HepG2 (cell line): Measurements from ENCODE around the gene SLC16A5. TPM values are rescaled to one million over a fixed set of nuclear protein-coding genes. Genes with fewer than 3 reads are reported as not detected.

ENCODE experiments used
- ATAC-seq: fragments of 200-7000 bp; cut with Tn5 transposase; 3 replicates; pipeline ENCODE4 v1.9.1; 2020; ENCODE audit warnings: mild to moderate bottlenecking, moderate library complexity
- BruUV-seq: library from RNA; stranded (reverse); fragments of 400-500 nt; replicated peaks from 2 replicates; lab custom pipeline; 2021; lab: Mats Ljungman, UMichigan
- CTCF ChIA-PET: fragments of 300-600 bp; formaldehyde crosslinking; extraction: SDS; loops from one replicate; lab custom pipeline; 2021; ENCODE audit warnings: low total read pairs, inconsistent platforms, low intra/inter-chr PET ratio; lab: Yijun Ruan, JAX
- POLR2A ChIA-PET: fragments of 350-600 bp; sonication (Branson Sonifier 250); formaldehyde crosslinking; loops from one replicate; lab custom pipeline; 2020; ENCODE audit warnings: antibody characterized with exemption, inconsistent platforms; lab: Yijun Ruan, JAX
- DNase-seq: peaks from one replicate; pipeline ENCODE4 v3.0.0-alpha.2; 2015; ENCODE audit warnings: low spot score
- FAIRE-seq: peaks from 3 replicates; lab custom pipeline; 2011; peaks lifted over from hg19 to GRCh38; lab: Jason Lieb, UNC
- H2AFZ ChIP-seq: one replicate; pipeline ENCODE4 v1.6.1; 2011; ENCODE audit warnings: low read length, inconsistent platforms
- H3K27ac ChIP-seq: fragments of 300-600 bp; 3 replicates; pipeline ENCODE4 v1.8.0; 2011; ENCODE audit warnings: mixed run types, mild to moderate bottlenecking, mixed read lengths, low read length, inconsistent platforms; ENCODE audit not compliant: insufficient read depth; ENCODE audit errors: extremely low read length
- H3K27me3 ChIP-seq, 2 experiments: fragments of 200-600 bp in 1 of 2; 2 replicates in 1 of 2; 3 replicates in 1 of 2; pipeline versions ENCODE4 v1.6.0 to v1.8.0; 2011; ENCODE audit warnings: low read length in 2 of 2, mild to moderate bottlenecking in 2 of 2, moderate library complexity in 2 of 2, inconsistent platforms in 1 of 2; ENCODE audit not compliant: insufficient read depth in 2 of 2, control insufficient read depth in 1 of 2
- H3K36me3 ChIP-seq, 2 experiments: fragments of 200-600 bp in 1 of 2; replicated peaks in 1 of 2; 2 replicates in 1 of 2; 3 replicates in 1 of 2; pipeline versions ENCODE4 v1.5.1 to v1.8.0; 2011; ENCODE audit warnings: low read length in 2 of 2, inconsistent platforms in 1 of 2; ENCODE audit not compliant: insufficient read depth in 2 of 2, control insufficient read depth in 1 of 2
- H3K4me1 ChIP-seq: 2 replicates; pipeline ENCODE4 v1.5.1; 2012; ENCODE audit warnings: low read length, inconsistent platforms; ENCODE audit not compliant: insufficient read depth
- H3K4me2 ChIP-seq: 2 replicates; pipeline ENCODE4 v1.6.0; 2011; ENCODE audit warnings: low read depth, low read length, inconsistent platforms
- H3K4me3 ChIP-seq, 3 experiments: fragments of 200-600 bp in 1 of 3; sonication (generic), shearing (Covaris generic) in 1 of 3; replicated peaks in 1 of 3; 2 replicates each; pipeline ENCODE4 v1.5.1; 2011 to 2016; ENCODE audit warnings: low read length in 3 of 3, inconsistent platforms in 2 of 3, low read depth in 2 of 3, mild to moderate bottlenecking in 2 of 3, control low read depth in 1 of 3, mixed read lengths in 1 of 3; ENCODE audit not compliant: insufficient read depth in 1 of 3
- H3K79me2 ChIP-seq: one replicate; pipeline ENCODE4 v1.6.1; 2011; ENCODE audit warnings: low read length, inconsistent platforms; ENCODE audit not compliant: insufficient read depth
- H3K9ac ChIP-seq: 2 replicates; pipeline ENCODE4 v1.6.0; 2011; ENCODE audit warnings: mild to moderate bottlenecking, low read depth, low read length, inconsistent platforms; ENCODE audit not compliant: insufficient read depth
- H3K9me3 ChIP-seq: 2 replicates; pipeline ENCODE4 v1.5.1; 2012; ENCODE audit warnings: mild to moderate bottlenecking, low read length
- H4K20me1 ChIP-seq: 2 replicates; pipeline ENCODE4 v1.6.0; 2011; ENCODE audit warnings: inconsistent platforms, mild to moderate bottlenecking, low read length, moderate library complexity; ENCODE audit not compliant: insufficient read depth
- BRCA1 ChIP-seq: sonication (generic); formaldehyde crosslinking; IDR thresholded peaks from 2 replicates; pipeline ENCODE4 v1.4.0; 2020; ENCODE audit warnings: missing genetic modification reagents
- DPF2 ChIP-seq: sonication (generic); formaldehyde crosslinking; IDR thresholded peaks from 2 replicates; pipeline ENCODE4 v1.4.0; 2020; ENCODE audit warnings: mild to moderate bottlenecking, low read depth, missing genetic modification reagents, borderline replicate concordance
- FOSL2 ChIP-seq: sonication (generic); formaldehyde crosslinking; IDR thresholded peaks from 2 replicates; pipeline ENCODE4 v1.4.0; 2020; ENCODE audit warnings: missing genetic modification reagents
- HMGXB3 ChIP-seq: sonication (generic); formaldehyde crosslinking; IDR thresholded peaks from 2 replicates; pipeline ENCODE4 v1.4.0; 2020; ENCODE audit warnings: missing genetic modification reagents, borderline replicate concordance
- HMGXB4 ChIP-seq, 2 experiments: sonication (generic) in 1 of 2; formaldehyde crosslinking in 1 of 2; IDR thresholded peaks; 2 replicates each; pipeline versions ENCODE4 v1.4.0 to v1.6.1; 2018 to 2020; ENCODE audit warnings: missing genetic modification reagents in 2 of 2, borderline replicate concordance in 1 of 2, low read depth in 1 of 2, mild to moderate bottlenecking in 1 of 2, missing biosample characterization in 1 of 2
- HNRNPL ChIP-seq: fragments of 200-400 bp; formaldehyde crosslinking; IDR thresholded peaks from 2 replicates; pipeline ENCODE4 v1.6.1; 2017; ENCODE audit warnings: mild to moderate bottlenecking, low read depth, low read length
- JUN ChIP-seq: sonication (generic); formaldehyde crosslinking; IDR thresholded peaks from 2 replicates; pipeline ENCODE4 v1.4.0; 2020; ENCODE audit warnings: mild to moderate bottlenecking, missing genetic modification reagents
- KDM2A ChIP-seq: sonication (generic); formaldehyde crosslinking; IDR thresholded peaks from 2 replicates; pipeline ENCODE4 v1.4.0; 2020; ENCODE audit warnings: low read depth, missing genetic modification reagents, borderline replicate concordance
- MIER3 ChIP-seq: IDR thresholded peaks from 2 replicates; pipeline ENCODE4 v1.6.1; 2016; ENCODE audit warnings: missing compliant biosample characterization, borderline replicate concordance
- RNF2 ChIP-seq: fragments of 450-650 bp; conservative IDR thresholded peaks from 2 replicates; pipeline ENCODE4 v1.6.1; 2016; ENCODE audit warnings: low read depth
- ZIK1 ChIP-seq: sonication (generic); formaldehyde crosslinking; IDR thresholded peaks from 2 replicates; pipeline ENCODE4 v1.5.0; 2020; ENCODE audit warnings: mild to moderate bottlenecking, low read depth, missing genetic modification reagents, borderline replicate concordance
- ZNF329 ChIP-seq: sonication (generic); formaldehyde crosslinking; IDR thresholded peaks from 2 replicates; pipeline ENCODE4 v1.9.0; 2021; ENCODE audit warnings: low read depth, mild to moderate bottlenecking, missing genetic modification reagents
- ZNF331 ChIP-seq: sonication (generic); formaldehyde crosslinking; IDR thresholded peaks from 2 replicates; pipeline ENCODE4 v1.4.0; 2020; ENCODE audit warnings: missing genetic modification reagents
- ZNF580 ChIP-seq: IDR thresholded peaks from 2 replicates; pipeline ENCODE4 v1.6.1; 2016; ENCODE audit warnings: low read depth, borderline replicate concordance
- ZNF780A ChIP-seq: sonication (generic); formaldehyde crosslinking; IDR thresholded peaks from 2 replicates; pipeline ENCODE4 v1.8.0; 2022; ENCODE audit warnings: mild to moderate bottlenecking, missing genetic modification reagents, moderate library complexity
- WGBS: methylation state at CpG from one replicate; pipeline ENCODE4 v1.1.6; 2017; ENCODE audit warnings: low lambda C conversion rate; 5-methylcytosine and 5-hydroxymethylcytosine counted together
- in situ Hi-C: cut with HindIII; loops from 2 replicates; pipeline ENCODE4 v1.10.0; 2017; ENCODE audit warnings: low pct_unique_long_range_greater_than_20kb; ENCODE audit not compliant: extremely low pct_ligation_motif_present
- intact Hi-C: fragments of 100-400 bp; cut with micrococcal nuclease; formaldehyde crosslinking; loops from one replicate; pipeline ENCODE4 v1.10.0; 2022; ENCODE audit not compliant: unreplicated experiment
- polyA plus RNA-seq, 8 experiments: library from polyadenylated mRNA; depleted of rRNA in 3 of 8; stranded (reverse) in 7 of 8; unstranded in 1 of 8; fragments of >200 nt; fragmentation: Illumina TruSeq in 4 of 8; extraction: Trizol in 4 of 8; gene quantifications; 2 replicates each; pipeline versions ENCODE4 v1.2.1 to v1.2.3, GENCODE V29; 2011 to 2016; ENCODE audit warnings: low read depth in 4 of 8, missing spikeins in 1 of 8, mixed read lengths in 1 of 8; ENCODE audit not compliant: insufficient read depth in 1 of 8
- total RNA-seq, 5 experiments: library from RNA; depleted of rRNA; stranded (reverse); fragments of >200 nt; fragmentation: Illumina TruSeq; extraction: Trizol; gene quantifications; 2 replicates each; pipeline ENCODE4 v1.2.3, GENCODE V29; 2016; ENCODE audit warnings: low read depth in 1 of 5

The SLC16A5 gene
- total and polyA plus RNA-seq, 2 of the 13 experiments (the other 11 are each of a cell fraction or from before 2014, with no cell fraction given): 0.69 to 5.6 TPM

- 0 out of 2 replicates have a peak, but pooled peaks have one; percentile 14 for TF ChIP-seq RNF2
- TF ChIP-seq, all 625 proteins: peak for 7
Observed at GRCh38 chr17:75094871-75095399, 7.2 kb downstream of the SLC16A5 start (continued).

- in situ Hi-C loops: no loop called here
- ATAC-seq: peak; percentile 66
- POLR2A ChIA-PET: interaction anchor here (0.8 to 1.8 kb wide), 12 partner anchors 8 to 360 kb away, joined by 3 to 20 read pairs (median 6); partner anchors contain the start of genes ARMC7, MRPL58, NT5C and SLC16A5
- WGBS: 8% methylated on average over 14 of the region's 14 CpGs
- Histone ChIP-seq H3K4me3 (peak overlapping the region in 1 of 3 experiments; percentile 22; a peak in 1 of 6 replicates), H3K4me2 (peak overlapping the region; percentile 67), H2AFZ (no peak overlapping the region), H3K79me2 (no peaks in the 10 kb centered on the region), H3K27ac (no peak overlapping the region), H3K4me1 (peaks cover 61% of the 10 kb centered on the region), H3K9me3 (no peaks in the 10 kb centered on the region), H3K9ac (peak overlapping the region; percentile 44), H4K20me1 (no peaks in the 10 kb centered on the region; the same call in 1 of the 2 replicates), H3K27me3 (peaks cover 3 to 25% of the 10 kb centered on the region in 2 experiments; a peak in 3 of 5 replicates), H3K36me3 (no peaks in the 10 kb centered on the region)
- peak; percentile 96 for FAIRE-seq
- no TSS peak for BruUV-seq
- CTCF ChIA-PET: interaction anchor here (1.1 kb wide), 1 partner anchor 26 kb away, joined by 3 read pairs; no protein-coding TSS in a partner anchor
- peak; percentile 91 for DNase-seq
- intact Hi-C loops: no loop called here
- TF ChIP-seq JUN (CRISPR knock-in tag): no peak
- TF ChIP-seq BRCA1 (CRISPR knock-in tag): no peak
- no peak for TF ChIP-seq DPF2 (CRISPR knock-in tag)
- no peak for TF ChIP-seq ZNF780A (CRISPR knock-in tag)
- TF ChIP-seq FOSL2 (CRISPR knock-in tag): peak; percentile 87
- TF ChIP-seq ZIK1 (CRISPR knock-in tag): no peak
- TF ChIP-seq KDM2A (CRISPR knock-in tag): peak; percentile 48; the same call in 1 of the 2 replicates
- no peak for TF ChIP-seq HNRNPL
- TF ChIP-seq ZNF331: peak; percentile 65; the same call in 1 of the 2 replicates
- TF ChIP-seq HMGXB4 (CRISPR knock-in tag; IDR thresholded peaks at IDR 0.05; ENCODE audit: borderline replicate concordance in 1 of 2, low read depth in 1 of 2): peak in 1 of 2 experiments; percentile 53; a peak in 1 of 4 replicates
- TF ChIP-seq ZNF580 (CRISPR knock-in tag): peak; percentile 53; the same call in 1 of the 2 replicates
- 0 out of 2 replicates have a peak, but pooled peaks have one; percentile 43 for TF ChIP-seq HMGXB3
- TF ChIP-seq ZNF329 (CRISPR knock-in tag): no peak
- TF ChIP-seq MIER3 (CRISPR knock-in tag): peak; percentile 95
Observed at GRCh38 chr17:75096082-75096625, 8.4 kb downstream of the SLC16A5 start.
